Measurements from ENCODE around the gene PEX11G. TPM values are rescaled to one million over a fixed set of nuclear protein-coding genes. Genes with fewer than 3 reads are reported as not detected.

The PEX11G gene
- total and polyA plus RNA-seq, 2 experiments from 2014 or later, result 2.2 TPM

- TF ChIP-seq CTCF (conservative IDR thresholded peaks at IDR 0.05; ENCODE audit: low read depth in 2 of 2) (no peak), NANOG (IDR thresholded peaks at IDR 0.05; ENCODE audit: borderline replicate concordance) (no peak), ZNF114 (CRISPR knock-in tag; IDR thresholded peaks at IDR 0.05) (no peak)
Measured at GRCh38 chr19:7445104-7445503, 43.7 kb downstream of the PEX11G start (continued).

GRCh38 chr19:7444042-7444441 lies 44.8 kb downstream of the PEX11G start:
- Histone ChIP-seq H3K4me3 (no peak overlapping the region), H3K79me2 (replicated peaks; ENCODE audit: insufficient read depth) (no peaks in the 10 kb centered on the region), H2AFZ (no peak overlapping the region), H3K4me2 (no peak overlapping the region), H4K20me1 (replicated peaks; ENCODE audit: insufficient read depth) (peaks cover 6% of the 10 kb centered on the region; the same call in 1 of the 2 replicates), H3K36me3 (ENCODE audit: insufficient read depth) (peaks cover 10% of the 10 kb centered on the region; the same call in 1 of the 2 replicates), H3F3A (replicated peaks; ENCODE audit: low read depth) (no peaks in the 10 kb centered on the region), H3K9me2 (ENCODE audit: insufficient read depth) (no peaks in the 10 kb centered on the region), H3K4me1 (ENCODE audit: insufficient read depth) (no peaks in the 10 kb centered on the region), H3K27me3 (ENCODE audit: insufficient read depth) (no peaks in the 10 kb centered on the region), H3K27ac (ENCODE audit: low read depth) (no peak overlapping the region)
- peaks cover 66% of the 10 kb centered on the region for H3K36me3 Mint-ChIP-seq (ENCODE audit: low read depth)
- no peak overlapping the region for H3K4me3 Mint-ChIP-seq
- H3K27me3 Mint-ChIP-seq (ENCODE audit: insufficient read depth, low read depth, poor library complexity), result no peaks in the 10 kb centered on the region
- no peak overlapping the region for H3K27ac Mint-ChIP-seq
- ATAC-seq, result no peak; the same call in 1 of the 3 replicates
- DNase-seq (ENCODE audit: low spot score), result peak; percentile 28
- peaks cover 4% of the 10 kb centered on the region; the same call in 2 of the 3 replicates for H3K9me3 Mint-ChIP-seq
- TF ChIP-seq CTCF (conservative IDR thresholded peaks at IDR 0.05; ENCODE audit: low read depth in 2 of 2) (peak in 1 of 2 experiments; percentile 32; a peak in 1 of 4 replicates), EZH2phosphoT487 (IDR thresholded peaks at IDR 0.05; ENCODE audit: unreplicated experiment) (no peak)
- no peaks in the 10 kb centered on the region for H3K4me1 Mint-ChIP-seq

GRCh38 chr19:7442423-7442822 lies 46.4 kb downstream of the PEX11G start:
- Histone ChIP-seq H4K20me1 (replicated peaks; ENCODE audit: insufficient read depth) (peaks cover 6% of the 10 kb centered on the region; the same call in 1 of the 2 replicates), H3K4me3 (no peak overlapping the region), H2AFZ (no peak overlapping the region), H3K9me2 (ENCODE audit: insufficient read depth) (no peaks in the 10 kb centered on the region), H3K36me3 (ENCODE audit: insufficient read depth) (peaks cover 4% of the 10 kb centered on the region; the same call in 1 of the 2 replicates), H3K4me1 (ENCODE audit: insufficient read depth) (no peaks in the 10 kb centered on the region), H3F3A (replicated peaks; ENCODE audit: low read depth) (no peaks in the 10 kb centered on the region), H3K27ac (ENCODE audit: low read depth) (no peak overlapping the region), H3K4me2 (no peak overlapping the region), H3K79me2 (replicated peaks; ENCODE audit: insufficient read depth) (no peaks in the 10 kb centered on the region), H3K27me3 (ENCODE audit: insufficient read depth) (no peaks in the 10 kb centered on the region)
- Mint-ChIP-seq H3K27me3 (ENCODE audit: insufficient read depth, low read depth, poor library complexity) (peaks cover 6% of the 10 kb centered on the region), H3K4me3 (no peak overlapping the region), H3K27ac (no peak overlapping the region), H3K36me3 (ENCODE audit: low read depth) (peaks cover 50% of the 10 kb centered on the region), H3K9me3 (no peaks in the 10 kb centered on the region), H3K4me1 (no peaks in the 10 kb centered on the region)
- DNase-seq (ENCODE audit: low spot score), result no peak
- ATAC-seq, result no peak
- no peak for TF ChIP-seq ZNF462 (CRISPR knock-in tag; IDR thresholded peaks at IDR 0.05)
- TF ChIP-seq NANOG (IDR thresholded peaks at IDR 0.05; ENCODE audit: borderline replicate concordance), result no peak
- no peak for TF ChIP-seq STAT1 (IDR thresholded peaks at IDR 0.05; ENCODE audit: unreplicated experiment)
- TF ChIP-seq ZNF114 (CRISPR knock-in tag; IDR thresholded peaks at IDR 0.05), result no peak
- no peak for TF ChIP-seq JUNB (IDR thresholded peaks at IDR 0.05; ENCODE audit: unreplicated experiment)
- no peak for TF ChIP-seq CREB1 (CRISPR knock-in tag; IDR thresholded peaks at IDR 0.05; ENCODE audit: low read depth)
- TF ChIP-seq EZH2phosphoT487 (IDR thresholded peaks at IDR 0.05; ENCODE audit: unreplicated experiment), result no peak

Measured in GM23338 (cell line).